Daoy (cell line): ENCODE measurements around the gene ARHGAP26. TPM values are rescaled to one million over a fixed set of nuclear protein-coding genes. Genes with fewer than 3 reads are reported as not detected.

Experiments
- DNase-seq: peaks from one replicate; pipeline ENCODE4 v3.0.0-alpha.2; 2015; ENCODE audit warnings: low read depth
- total RNA-seq: library from RNA; depleted of rRNA; stranded (reverse); fragments of >200 nt; shearing (Covaris generic); gene quantifications from 2 replicates; pipeline ENCODE4 v1.2.3, GENCODE V29; 2014

Gene ARHGAP26
- total RNA-seq, 1 experiment from 2014 or later: 7.7 TPM

DNA sequence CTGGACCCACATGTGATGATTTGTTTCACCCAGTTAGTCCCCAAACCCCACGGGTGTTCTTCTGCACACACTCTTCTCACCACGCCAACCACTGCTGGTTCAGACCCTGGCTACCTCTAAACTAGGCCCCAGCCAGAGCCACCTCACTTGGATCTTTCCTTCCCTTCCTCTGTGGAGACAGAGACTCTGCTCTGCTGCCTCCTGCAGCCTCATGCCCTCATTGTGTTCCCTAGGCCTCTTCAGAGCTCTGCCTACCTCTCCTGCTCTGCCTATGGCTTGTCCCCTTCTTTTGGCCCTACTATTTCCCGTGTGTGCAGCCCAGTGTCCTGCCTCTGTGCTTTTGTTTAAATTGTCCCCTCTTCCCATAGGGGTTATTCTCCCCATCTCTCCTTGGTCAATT, 79.7 kb downstream of the ARHGAP26 start:
- no peak for DNase-seq

DNA sequence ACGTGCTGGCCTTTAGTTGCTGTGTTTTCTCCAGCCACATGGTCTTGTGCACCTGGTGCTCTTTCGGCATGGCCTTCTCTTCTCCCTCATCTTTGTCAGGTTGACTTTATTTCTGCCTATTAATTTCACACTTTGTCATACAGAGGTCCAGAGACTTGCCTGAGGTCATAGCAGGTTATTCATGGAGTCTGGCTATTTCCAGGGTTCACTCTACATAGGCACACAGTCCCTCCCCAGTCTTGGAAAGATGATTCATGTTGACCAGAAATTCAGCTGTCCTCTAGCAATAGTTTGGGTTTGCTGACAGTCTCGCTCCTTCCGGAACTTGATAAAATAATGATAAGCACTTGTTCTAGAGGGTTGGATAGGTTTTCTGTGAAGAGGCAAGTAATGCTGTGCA, 81.6 kb downstream of the ARHGAP26 start:
- no peak for DNase-seq

DNA sequence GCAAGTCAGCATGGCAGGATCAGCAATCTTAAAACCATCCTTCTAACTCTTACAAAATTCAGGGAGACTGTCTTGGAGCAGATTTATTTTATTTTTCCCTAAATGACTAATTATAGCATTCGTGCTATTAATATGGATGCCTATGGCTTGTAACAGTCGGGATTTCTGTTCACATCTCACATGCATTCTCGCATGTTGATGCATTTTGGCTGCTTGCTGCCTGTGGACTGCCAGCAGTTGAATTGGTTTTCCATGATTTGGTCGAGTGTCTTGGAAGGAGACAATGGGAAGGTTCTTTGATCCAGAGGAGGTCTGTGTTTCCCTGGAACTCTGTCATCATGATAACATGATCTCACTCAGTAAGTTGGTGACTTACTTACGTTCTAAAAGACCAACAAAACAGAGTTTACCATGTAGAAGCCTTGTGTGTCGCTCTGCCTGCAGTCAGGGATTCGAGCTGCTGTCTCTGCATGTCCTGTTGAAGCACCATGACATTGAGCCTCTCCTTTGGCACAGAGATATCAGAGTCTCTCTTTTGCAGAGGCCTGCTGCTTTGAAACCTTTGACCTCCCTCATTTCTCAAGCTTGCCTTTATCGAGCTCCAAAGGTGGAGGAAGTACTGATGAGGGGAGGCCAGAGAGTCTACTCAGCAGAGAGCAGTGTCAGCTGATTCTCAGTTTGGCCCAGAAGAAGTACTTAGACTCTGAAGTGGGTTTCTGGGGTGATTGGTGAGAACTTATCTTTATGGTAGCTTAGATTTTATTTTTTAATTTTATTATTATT, 82.4 kb downstream of the ARHGAP26 start:
- no peak for DNase-seq

DNA sequence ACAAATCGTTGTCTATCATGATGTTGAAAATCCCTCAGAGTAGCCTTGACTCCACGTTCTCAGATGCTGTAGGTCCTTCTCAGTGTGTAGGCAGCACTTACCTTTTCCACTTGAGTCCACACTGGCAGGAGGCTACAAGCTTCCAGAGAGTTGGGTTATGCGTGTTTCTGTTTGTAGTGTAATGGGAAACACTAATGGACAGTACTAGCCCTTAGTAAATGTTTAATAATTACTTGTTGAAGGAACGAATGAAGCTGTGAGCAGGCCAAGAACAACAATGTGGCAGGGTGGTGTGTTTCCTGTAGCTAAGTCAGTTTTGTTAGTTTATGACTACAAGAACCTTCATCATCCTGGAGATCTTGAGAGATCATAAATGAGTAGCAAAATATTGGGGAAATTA, 83.5 kb downstream of the ARHGAP26 start:
- DNase-seq: no peak

DNA sequence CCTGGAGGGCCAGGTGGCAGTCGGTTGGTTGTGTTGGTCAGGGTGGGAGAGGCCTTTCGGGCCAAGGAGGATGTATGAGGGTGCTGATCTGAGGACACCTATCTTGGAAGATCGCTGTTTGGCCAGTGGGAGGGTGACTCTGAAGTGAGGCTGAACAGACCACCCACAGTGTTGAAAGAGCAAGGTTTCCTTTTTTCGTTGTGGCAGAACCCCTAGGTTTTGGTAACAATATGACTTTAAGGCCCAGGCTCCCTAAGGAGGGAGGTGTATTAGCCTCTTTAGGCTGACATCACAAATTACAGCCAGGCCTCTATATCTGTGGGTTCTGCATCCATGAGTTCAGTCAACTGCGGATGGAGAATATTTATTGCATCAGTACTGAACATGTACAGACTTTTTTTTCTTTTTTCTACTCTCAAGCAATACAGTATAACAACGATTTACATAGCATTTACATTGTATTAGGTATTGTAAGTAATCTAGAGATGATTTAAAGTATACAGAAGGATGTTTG, 86.1 kb downstream of the ARHGAP26 start:
- DNase-seq: no peak

DNA sequence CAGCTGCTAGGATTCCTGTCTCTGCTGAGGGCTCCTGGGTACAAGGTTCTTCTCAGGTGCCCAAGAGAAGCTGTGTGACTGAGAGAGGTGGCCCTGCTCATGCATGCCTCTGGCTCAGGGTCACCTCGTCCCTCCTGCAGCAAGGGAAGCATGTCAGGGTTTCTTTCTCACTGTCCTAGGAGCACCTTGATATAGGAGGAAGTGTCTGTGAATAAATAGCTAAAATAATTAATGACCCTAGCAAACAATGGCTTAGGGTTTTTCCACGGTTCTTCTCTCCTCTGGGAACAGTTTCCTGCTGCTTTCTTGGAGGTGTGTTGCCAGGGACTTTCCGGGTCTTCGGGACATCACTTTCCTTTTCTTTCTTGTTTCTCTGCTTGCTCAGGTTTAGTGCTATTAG, 87.2 kb downstream of the ARHGAP26 start:
- peak; percentile 39 for DNase-seq

DNA sequence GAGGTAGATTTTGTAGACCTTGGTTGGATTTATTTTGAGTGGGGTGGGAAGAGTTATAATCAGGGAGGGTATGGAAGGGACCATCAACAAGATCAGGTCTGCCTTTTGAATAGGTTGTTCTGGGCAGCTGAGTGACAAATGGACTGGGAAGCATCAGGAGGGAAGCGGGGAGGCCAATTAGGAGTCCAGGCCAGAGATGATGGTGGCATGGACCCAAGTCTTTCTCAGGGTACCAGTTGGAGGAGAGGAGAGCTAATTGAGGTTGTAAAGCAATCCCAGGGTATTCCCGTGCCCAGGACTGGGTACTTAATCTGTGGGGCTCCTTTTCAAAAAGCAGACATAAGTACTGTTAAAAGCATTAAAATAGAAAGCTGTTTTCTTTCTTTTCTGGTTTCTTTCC, 88.9 kb downstream of the ARHGAP26 start:
- DNase-seq: no peak

DNA sequence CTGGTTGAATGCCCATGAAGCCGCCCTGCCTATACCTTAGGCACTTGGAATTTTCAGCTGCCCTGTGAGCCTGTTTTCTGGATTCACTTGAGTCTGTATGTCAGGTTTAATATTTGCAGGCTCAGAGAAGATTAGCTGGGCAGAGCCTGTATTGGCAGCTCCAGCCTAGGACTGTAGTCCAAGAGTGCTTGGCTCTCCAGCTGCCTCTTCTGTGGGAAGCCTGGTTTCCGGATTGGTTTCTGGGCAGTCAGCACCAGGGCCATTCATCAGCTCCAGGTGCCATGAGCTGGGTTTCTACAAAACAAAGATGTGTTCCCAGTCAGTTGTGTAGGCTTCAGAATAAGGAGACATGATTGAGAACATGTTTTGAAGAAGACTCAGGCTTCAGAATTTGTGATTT, 90.1 kb downstream of the ARHGAP26 start:
- no peak for DNase-seq

DNA sequence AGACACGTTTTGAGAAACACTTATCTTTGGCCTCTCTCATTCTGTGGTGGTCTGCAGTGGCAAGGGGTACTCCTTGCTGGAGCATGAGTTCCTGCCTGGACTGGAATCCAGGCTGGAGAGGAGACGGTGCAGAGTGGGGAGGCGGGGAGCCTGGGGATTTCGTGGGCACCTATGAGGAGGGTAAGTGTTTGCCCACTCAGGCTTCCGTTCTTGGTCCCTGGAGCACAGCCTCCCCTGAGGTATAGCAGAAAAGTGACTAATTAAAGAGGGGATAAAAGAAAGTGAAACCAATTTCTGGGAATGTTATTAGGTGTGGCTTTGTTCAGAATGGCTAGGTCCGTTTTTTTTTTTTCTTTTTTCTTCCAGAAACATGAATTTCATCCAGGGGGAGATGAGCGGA, 90.8 kb downstream of the ARHGAP26 start:
- peak; percentile 52 for DNase-seq

DNA sequence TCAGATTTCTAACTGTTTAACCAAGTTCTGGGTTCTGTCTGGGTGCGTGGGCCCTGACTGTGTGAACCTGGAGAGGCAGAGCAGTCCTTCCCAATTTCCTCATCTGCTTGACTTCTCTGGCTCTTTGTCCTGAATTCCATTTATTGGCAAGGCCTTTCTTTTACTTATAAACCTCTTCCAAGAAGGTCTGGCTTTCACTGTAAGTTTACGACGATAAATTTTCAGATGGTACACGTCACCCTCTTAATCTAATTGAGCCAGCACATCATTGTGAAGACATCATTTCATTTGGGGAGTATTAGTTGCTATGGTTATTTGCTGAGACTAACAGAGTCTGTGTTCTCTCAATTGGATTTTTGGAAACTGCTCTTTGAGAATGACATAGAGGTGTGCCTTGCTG, 92.4 kb downstream of the ARHGAP26 start:
- DNase-seq: no peak

DNA sequence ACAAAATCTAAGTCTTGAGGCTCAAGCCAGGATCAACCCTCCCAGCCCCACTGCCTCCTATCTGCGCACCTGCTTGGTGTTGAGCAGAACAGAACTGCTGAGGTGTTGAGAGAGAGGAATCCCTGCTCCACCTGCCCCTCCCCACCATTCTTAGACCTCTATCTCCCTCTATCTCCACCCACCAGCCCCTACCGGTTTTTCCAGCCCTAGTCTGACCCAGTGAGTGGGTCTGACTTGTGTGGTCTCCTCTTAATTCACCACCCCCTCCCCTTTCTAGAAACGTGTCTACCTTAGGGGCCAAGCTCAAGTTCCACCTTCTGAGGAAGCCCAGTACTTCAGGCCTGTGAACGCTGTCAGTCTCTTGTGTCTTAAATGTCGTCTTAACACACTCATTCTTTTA, 93.7 kb downstream of the ARHGAP26 start:
- DNase-seq: no peak

DNA sequence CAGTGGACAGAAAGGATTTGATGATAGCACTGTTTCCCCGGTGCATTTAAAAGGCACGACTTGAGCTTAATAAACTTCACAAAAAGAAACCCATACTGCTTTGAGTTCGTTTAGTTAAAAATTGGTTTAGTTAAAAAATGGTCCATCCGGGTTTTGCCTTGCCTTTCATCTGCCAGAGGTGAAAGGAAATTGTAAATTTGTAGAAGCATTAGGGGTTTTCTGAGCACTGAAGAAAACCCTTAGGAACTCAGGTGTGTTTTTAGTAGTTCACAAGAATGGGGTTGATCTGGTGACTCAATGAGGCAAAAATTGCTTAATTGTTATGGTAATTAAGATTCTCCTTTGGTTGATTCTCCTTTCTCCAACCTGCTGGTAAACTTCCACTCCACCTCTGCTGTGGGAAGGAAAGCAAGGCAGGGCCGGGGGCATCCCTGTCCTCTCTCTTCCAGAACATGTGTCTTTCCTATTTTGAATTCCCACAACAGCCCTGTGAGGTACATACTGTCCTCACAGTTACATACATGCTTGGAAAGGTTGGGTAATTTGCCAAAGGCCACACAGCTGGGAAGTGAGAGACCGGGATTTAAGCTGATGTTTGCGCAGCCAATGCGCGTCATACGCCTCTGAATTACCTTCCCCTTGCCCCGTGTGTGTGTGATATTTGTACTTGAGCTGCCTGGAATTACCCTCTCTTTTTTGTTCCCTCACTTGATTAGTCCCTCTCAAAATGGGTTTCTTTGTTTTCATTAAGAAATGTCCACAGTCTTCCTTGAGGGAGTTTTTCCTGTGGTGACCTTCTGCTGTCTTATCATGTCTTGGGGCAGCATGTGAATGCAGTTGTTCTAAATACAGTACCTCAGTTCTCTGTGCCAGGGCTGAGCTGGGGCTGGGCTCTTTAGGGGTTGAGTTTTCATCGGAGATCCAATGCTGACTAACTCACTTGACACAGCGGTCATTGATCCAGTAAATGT, 94.4 kb downstream of the ARHGAP26 start:
- no peak for DNase-seq

DNA sequence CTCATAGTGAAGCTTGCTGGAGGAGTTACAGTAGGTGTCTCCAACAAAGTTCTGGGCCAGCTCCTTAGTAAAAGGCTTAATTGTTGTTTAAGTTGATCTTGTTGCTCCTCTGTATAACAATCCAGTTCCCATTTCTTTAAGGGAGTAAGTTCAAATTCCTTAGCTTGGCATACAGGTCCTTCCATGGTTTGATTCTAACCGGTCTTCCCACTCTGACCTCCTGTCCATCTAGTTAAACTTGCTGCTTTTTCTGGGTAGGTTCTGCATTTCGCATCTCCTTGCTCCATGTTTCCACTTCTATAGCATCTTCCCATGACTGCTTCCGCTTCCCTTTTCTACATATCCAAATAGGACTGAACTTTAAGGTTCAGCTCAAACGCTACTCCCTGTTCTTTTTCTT, 95.5 kb downstream of the ARHGAP26 start:
- no peak for DNase-seq

DNA sequence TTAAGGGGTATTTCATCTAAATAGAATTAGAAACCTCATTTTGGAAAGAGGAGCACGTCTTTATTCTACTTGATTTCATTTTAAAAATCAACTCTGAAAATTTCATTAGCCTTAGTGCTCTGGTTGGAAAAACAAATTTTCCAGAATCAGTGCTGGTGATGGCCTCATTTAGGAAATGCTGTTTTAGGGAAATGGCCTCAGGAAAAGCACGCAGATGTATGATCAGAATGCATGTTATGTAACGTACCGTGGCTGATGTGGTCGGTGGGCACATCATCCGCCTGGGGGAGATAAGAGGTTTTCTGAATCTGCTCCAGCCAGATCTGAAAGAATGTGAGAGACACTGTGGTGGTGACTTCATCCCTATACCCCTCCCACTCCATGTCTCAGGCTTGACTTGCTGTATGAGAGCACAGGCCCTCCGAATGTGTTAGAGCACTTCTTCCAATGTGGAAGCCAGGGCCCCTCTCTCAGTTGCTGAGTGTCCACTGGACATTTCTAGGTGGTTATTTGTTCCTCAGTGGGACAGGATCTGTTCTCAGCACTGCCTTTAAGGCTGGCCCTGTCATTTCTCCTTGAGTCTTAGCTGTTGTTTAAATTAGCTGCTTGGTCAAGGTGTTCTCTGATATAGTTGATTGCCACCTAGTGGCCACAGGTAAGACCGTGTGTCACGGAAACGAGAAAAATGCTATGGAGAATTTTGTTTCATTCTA, 96.5 kb downstream of the ARHGAP26 start:
- peak; percentile 79 for DNase-seq

DNA sequence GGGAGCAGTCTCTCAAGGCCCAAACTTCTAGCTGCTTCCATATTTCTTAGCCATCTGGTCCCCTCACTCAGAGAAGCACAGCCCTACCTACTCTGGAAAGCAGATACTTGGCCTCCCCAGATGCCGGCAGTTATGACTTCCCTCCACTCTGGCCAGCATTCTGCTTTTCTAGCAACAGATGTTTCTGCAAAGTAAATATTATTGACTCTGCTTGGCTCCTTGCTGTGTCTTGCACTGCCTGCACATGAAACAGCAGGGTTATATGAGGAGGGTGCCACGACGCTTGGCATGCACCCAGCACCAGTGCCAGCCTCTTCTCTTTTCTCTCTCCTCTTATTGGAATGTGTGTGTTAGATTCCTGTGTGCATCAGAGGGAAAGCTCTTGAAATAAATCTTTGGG, 99.7 kb downstream of the ARHGAP26 start:
- DNase-seq: no peak

DNA sequence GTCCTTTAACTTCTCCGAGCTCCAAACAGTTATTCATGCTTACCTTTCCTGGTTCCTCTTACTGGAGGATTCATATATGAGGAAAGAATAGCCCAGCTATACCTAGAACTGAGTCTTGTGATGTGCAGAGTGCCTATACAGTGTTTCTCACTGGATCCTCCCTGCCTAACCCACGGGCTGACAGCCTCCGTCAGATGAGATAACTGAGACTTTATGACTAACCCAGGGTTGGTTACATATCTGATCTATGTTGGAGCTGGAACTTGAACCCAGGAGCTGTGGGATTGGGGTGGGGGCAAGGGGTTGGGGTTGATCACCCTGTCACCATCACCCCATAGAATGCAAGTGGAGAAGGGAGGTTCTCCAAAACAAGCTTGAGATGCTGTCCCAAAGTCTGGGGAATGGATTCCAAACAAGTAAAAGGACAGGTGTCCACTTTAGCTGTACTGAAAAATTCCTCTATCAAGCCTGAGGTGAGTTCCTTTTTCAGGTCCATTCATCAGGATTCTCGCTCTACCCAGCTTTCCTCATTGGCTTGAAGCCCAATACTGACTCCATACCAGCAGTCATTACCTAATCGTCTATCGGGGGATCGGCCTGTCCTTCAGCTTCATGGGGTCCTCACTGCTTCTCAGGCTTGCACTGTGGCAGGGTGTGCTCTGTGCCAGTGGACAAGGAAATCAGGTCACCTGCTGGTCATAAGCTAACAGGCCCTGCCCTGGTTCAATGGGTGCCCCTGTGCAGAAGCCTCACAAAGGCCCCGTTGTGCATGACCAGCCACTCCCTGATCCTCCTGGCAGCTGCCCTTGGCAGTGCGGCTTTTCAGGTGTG, 100.6 kb downstream of the ARHGAP26 start:
- DNase-seq: no peak

DNA sequence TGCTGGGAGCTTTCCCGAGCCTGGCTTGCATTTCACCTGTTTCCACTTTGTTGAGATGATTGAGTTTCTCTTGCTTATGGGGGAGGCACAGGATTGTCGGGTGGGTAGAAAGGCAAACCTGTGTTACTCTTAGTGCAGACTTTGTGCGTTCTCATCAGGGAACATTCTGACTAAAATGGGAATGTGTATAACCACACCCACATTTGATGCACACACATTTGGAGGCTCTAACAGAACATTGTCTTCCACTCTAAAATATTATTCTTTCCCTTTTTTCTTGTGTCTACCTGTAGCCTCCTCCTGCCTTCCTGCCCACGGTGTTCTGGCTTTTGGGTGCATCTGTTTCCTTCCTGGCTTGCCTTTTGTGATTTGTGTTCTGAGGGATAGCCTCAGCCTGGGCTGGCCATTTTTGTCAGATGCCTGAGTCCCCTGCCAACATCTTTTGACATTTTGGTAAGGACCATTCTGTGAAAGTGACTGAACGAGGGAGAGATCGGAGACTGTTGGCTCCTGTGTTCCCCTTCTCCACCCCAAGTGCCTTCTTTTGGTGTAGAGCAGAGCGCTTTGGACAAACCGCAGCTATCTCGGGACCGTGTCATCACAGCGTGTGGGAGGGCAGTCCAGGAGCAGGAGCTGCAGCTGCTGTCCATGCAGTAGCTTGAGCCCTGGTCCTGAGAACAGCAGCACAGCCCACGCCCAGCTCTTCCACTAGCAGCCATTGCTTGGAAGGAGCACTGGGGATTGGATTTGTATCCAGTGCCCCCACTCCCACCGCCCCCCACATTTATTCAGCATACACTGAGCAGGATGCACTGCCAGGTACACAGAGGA, 101.4 kb downstream of the ARHGAP26 start:
- DNase-seq: no peak

DNA sequence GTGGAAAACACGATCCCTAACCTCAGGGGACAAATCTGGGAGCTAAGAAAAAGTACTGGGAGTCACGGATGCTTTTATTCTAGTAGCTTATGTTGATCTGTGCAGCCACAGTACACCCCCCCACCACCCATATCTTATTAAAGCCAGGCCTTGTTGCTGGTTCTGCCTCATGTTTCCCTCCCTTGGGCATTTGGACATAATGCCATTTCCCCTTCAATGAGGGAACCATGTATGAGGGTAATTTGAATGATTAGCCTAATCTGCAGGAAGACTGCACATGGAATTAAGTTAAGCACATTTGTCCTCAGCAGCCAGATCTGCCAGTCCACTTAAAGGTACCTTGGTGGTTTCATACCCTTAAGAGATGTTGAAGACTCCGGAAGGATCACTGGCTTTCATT, 102.0 kb downstream of the ARHGAP26 start:
- DNase-seq: no peak

DNA sequence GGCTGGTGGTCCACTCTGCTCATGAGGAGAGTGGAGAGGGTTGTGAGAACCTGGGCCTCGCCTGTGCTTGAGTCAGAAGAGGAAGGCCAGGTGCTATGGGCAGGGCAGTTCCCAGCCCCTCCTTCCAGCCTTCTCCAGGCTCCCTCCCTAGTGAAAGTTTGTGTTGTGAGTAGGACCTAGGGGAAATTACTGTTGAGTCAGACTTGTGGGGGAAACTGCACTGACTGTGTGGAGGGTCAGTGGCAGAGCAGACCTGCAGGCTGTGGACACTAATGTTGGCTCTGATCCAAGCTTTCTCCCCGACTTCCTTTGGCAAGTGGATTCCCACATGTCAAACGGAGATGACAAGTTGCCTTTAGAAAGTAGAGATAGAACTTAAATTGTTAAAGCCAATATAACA, 102.6 kb downstream of the ARHGAP26 start:
- peak; percentile 87 for DNase-seq

DNA sequence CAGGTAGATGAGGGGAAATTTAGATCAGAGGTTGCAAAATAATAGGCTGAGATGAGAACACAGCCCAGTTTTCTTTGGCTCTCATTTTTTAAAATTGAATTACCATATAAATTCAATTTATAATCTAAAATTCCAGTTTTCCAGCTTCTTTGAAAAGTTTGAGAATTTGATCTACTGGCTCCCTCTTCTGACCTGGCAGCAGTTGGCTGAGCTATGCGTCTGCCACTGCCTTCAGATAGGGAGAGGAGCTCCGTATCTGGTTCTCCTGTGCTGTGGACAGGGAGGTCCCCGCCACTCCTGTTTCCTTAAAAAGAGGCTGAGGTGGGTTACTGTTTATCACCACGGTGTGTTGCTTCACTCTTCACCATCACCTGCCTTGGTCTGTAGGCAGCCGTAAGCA, 103.7 kb downstream of the ARHGAP26 start:
- DNase-seq: no peak
